Smooth muscle cell (in vitro differentiated cells): ENCODE measurements around the gene SHANK1. TPM values are rescaled to one million over a fixed set of nuclear protein-coding genes. Genes with fewer than 3 reads are reported as not detected.

Experiments
- DNase-seq: peaks from one replicate; lab custom pipeline; 2025; ENCODE audit not compliant: unreplicated experiment; lab: John Stamatoyannopoulos, UW
- H2AFZ ChIP-seq: fragments of 200-600 bp; sonication (generic); 2 replicates; pipeline ENCODE4 v1.6.0; 2016; ENCODE audit warnings: antibody characterized with exemption, low read depth, mild to moderate bottlenecking
- H3F3A ChIP-seq: fragments of 200-600 bp; sonication (generic); 2 replicates; pipeline ENCODE4 v1.6.0; 2017; ENCODE audit warnings: antibody characterized with exemption, low read depth
- H3K27ac ChIP-seq: fragments of 200-600 bp; sonication (generic); 2 replicates; pipeline ENCODE4 v1.5.1; 2016; ENCODE audit warnings: low read depth, mild to moderate bottlenecking
- H3K27me3 ChIP-seq: fragments of 200-600 bp; sonication (generic); 2 replicates; pipeline ENCODE4 v1.6.1; 2016; ENCODE audit warnings: low read depth, mild to moderate bottlenecking
- H3K36me3 ChIP-seq: fragments of 200-600 bp; sonication (generic); 2 replicates; pipeline ENCODE4 v1.5.1; 2016; ENCODE audit warnings: low read depth
- H3K4me1 ChIP-seq: fragments of 200-600 bp; sonication (generic); 2 replicates; pipeline ENCODE4 v1.5.1; 2016; ENCODE audit warnings: low read depth
- H3K4me2 ChIP-seq: fragments of 200-600 bp; sonication (generic); 2 replicates; pipeline ENCODE4 v1.6.0; 2016; ENCODE audit warnings: mild to moderate bottlenecking
- H3K4me3 ChIP-seq: fragments of 200-600 bp; sonication (generic); 2 replicates; pipeline ENCODE4 v1.5.1; 2016; ENCODE audit warnings: mild to moderate bottlenecking
- H3K79me2 ChIP-seq: fragments of 200-600 bp; sonication (generic); 2 replicates; pipeline ENCODE4 v1.6.0; 2016; ENCODE audit warnings: low read depth, mild to moderate bottlenecking
- H3K9ac ChIP-seq: fragments of 200-600 bp; sonication (generic); 2 replicates; pipeline ENCODE4 v1.6.0; 2016; ENCODE audit warnings: low read depth
- H3K9me3 ChIP-seq: fragments of 200-600 bp; sonication (generic); replicated peaks from 2 replicates; pipeline ENCODE4 v1.5.1; 2016; ENCODE audit warnings: low read depth
- H4K20me1 ChIP-seq: fragments of 200-600 bp; sonication (generic); 2 replicates; pipeline ENCODE4 v1.6.0; 2016; ENCODE audit warnings: low read depth
- CTCF ChIP-seq: fragments of 200-600 bp; sonication (generic); IDR thresholded peaks from 2 replicates; pipeline ENCODE4 v1.5.1; 2017; ENCODE audit warnings: borderline replicate concordance, mild to moderate bottlenecking, antibody characterized with exemption; ENCODE audit not compliant: insufficient read depth, poor library complexity, severe bottlenecking
- WGBS: methylation state at CpG from one replicate; pipeline ENCODE4 v1.1.7; 2016; ENCODE audit warnings: low lambda C conversion rate; 5-methylcytosine and 5-hydroxymethylcytosine counted together
- polyA plus RNA-seq: library from polyadenylated mRNA; unstranded; fragments of >200 nt; fragmentation: Nextera tagmentation; extraction: Ambion mirVana; gene quantifications from 2 replicates; pipeline ENCODE4 v1.2.1, GENCODE V29; 2016
- total RNA-seq: library from RNA; depleted of rRNA; stranded (reverse); fragments of >200 nt; gene quantifications from 2 replicates; pipeline ENCODE4 v1.2.3, GENCODE V29; 2014

Gene SHANK1
- total and polyA plus RNA-seq, 2 experiments from 2014 or later = 1.0 to 4.1 TPM

- H3K9ac ChIP-seq = no peak overlapping the region
- DNase-seq = no peak
- H3K4me2 ChIP-seq = no peak overlapping the region
- TF ChIP-seq CTCF = no peak
- H3K9me3 ChIP-seq = no peaks in the 10 kb centered on the region
- 57% methylated on average over 8 of the region's 50 CpGs for WGBS
- no peaks in the 10 kb centered on the region for H3F3A ChIP-seq
- no peak overlapping the region for H2AFZ ChIP-seq
- H4K20me1 ChIP-seq = no peaks in the 10 kb centered on the region
- H3K27ac ChIP-seq = no peak overlapping the region
- no peak overlapping the region for H3K4me3 ChIP-seq
- H3K27me3 ChIP-seq = peaks cover 72% of the 10 kb centered on the region
- no peaks in the 10 kb centered on the region for H3K79me2 ChIP-seq
- no peaks in the 10 kb centered on the region for H3K36me3 ChIP-seq
- no peaks in the 10 kb centered on the region for H3K4me1 ChIP-seq
These were observed 33.1 kb downstream of the SHANK1 start for GRCh38 chr19:50686310-50687032.

- no peaks in the 10 kb centered on the region for H3K36me3 ChIP-seq
- H3K4me2 ChIP-seq = no peak overlapping the region
- H3K27ac ChIP-seq = no peak overlapping the region
- H3F3A ChIP-seq = no peaks in the 10 kb centered on the region
- TF ChIP-seq CTCF = no peak
- H3K4me1 ChIP-seq = no peaks in the 10 kb centered on the region
- H4K20me1 ChIP-seq = no peaks in the 10 kb centered on the region
- no peak overlapping the region for H3K4me3 ChIP-seq
- no peaks in the 10 kb centered on the region for H3K79me2 ChIP-seq
- no peaks in the 10 kb centered on the region for H3K9me3 ChIP-seq
- no peak overlapping the region for H3K9ac ChIP-seq
- DNase-seq = peak; percentile 3
- H3K27me3 ChIP-seq = peaks cover 13% of the 10 kb centered on the region
- 26% methylated on average over 23 of the region's 23 CpGs for WGBS
- H2AFZ ChIP-seq = no peak overlapping the region
These were observed 40.2 kb downstream of the SHANK1 start for GRCh38 chr19:50679177-50680125.

- TF ChIP-seq CTCF = no peak
- no peak overlapping the region for H3K4me2 ChIP-seq
- H3F3A ChIP-seq = no peaks in the 10 kb centered on the region
- H3K27ac ChIP-seq = no peak overlapping the region
- no peaks in the 10 kb centered on the region for H3K36me3 ChIP-seq
- H3K27me3 ChIP-seq = peaks cover 18% of the 10 kb centered on the region
- H3K9me3 ChIP-seq = no peaks in the 10 kb centered on the region
- H4K20me1 ChIP-seq = no peaks in the 10 kb centered on the region
- H3K4me1 ChIP-seq = no peaks in the 10 kb centered on the region
- WGBS = 44% methylated on average over 2 of the region's 3 CpGs
- H2AFZ ChIP-seq = no peak overlapping the region
- no peaks in the 10 kb centered on the region for H3K79me2 ChIP-seq
- no peak overlapping the region for H3K9ac ChIP-seq
- H3K4me3 ChIP-seq = no peak overlapping the region
- no peak for DNase-seq
These were observed 41.3 kb downstream of the SHANK1 start for GRCh38 chr19:50678323-50678722.
